Keratinocyte (primary cell): ENCODE measurements around the gene AP4M1. TPM values are rescaled to one million over a fixed set of nuclear protein-coding genes. Genes with fewer than 3 reads are reported as not detected.

ENCODE experiments used
- DNase-seq: peaks from one replicate; pipeline ENCODE4 v3.0.0-alpha.2; 2011; ENCODE audit warnings: low read depth, missing footprints, low spot score
- FAIRE-seq: peaks from 2 replicates; lab custom pipeline; 2011; peaks lifted over from hg19 to GRCh38; lab: Jason Lieb, UNC
- H2AFZ ChIP-seq: 2 replicates; pipeline ENCODE4 v1.6.0; 2012; ENCODE audit warnings: low read length, control low read depth, inconsistent platforms; ENCODE audit not compliant: control insufficient read depth
- H3K27ac ChIP-seq: 2 replicates; pipeline ENCODE4 v1.5.1; 2011; ENCODE audit warnings: low read length; ENCODE audit not compliant: control insufficient read depth, insufficient read depth
- H3K27me3 ChIP-seq: 3 replicates; pipeline ENCODE4 v1.6.0; 2011; ENCODE audit warnings: low read length; ENCODE audit not compliant: control insufficient read depth, insufficient read depth; ENCODE audit errors: extremely low read depth
- H3K36me3 ChIP-seq, 2 experiments: 2 replicates in 1 of 2; 3 replicates in 1 of 2; pipeline ENCODE4 v1.5.1; 2011; ENCODE audit warnings: low read length in 2 of 2, mild to moderate bottlenecking in 1 of 2; ENCODE audit not compliant: control insufficient read depth in 2 of 2, insufficient read depth in 2 of 2; ENCODE audit errors: extremely low read depth in 1 of 2
- H3K4me1 ChIP-seq: 3 replicates; pipeline ENCODE4 v1.5.1; 2011; ENCODE audit warnings: low read length; ENCODE audit not compliant: control insufficient read depth, insufficient read depth; ENCODE audit errors: extremely low read depth
- H3K4me2 ChIP-seq: 3 replicates; pipeline ENCODE4 v1.6.0; 2011; ENCODE audit warnings: low read depth, low read length; ENCODE audit not compliant: control insufficient read depth, insufficient read depth; ENCODE audit errors: extremely low read depth
- H3K4me3 ChIP-seq, 3 experiments: fragments of 200-600 bp in 1 of 3; sonication (generic) in 1 of 3; 2 replicates in 2 of 3; 3 replicates in 1 of 3; pipeline ENCODE4 v1.5.1; 2011 to 2016; ENCODE audit warnings: low read length in 3 of 3, mild to moderate bottlenecking in 3 of 3, control low read depth in 2 of 3, inconsistent platforms in 1 of 3, low read depth in 1 of 3, mixed read lengths in 1 of 3, mixed run types in 1 of 3, moderate library complexity in 1 of 3; ENCODE audit not compliant: control insufficient read depth in 2 of 3, insufficient read depth in 2 of 3; ENCODE audit errors: extremely low read depth in 1 of 3
- H3K79me2 ChIP-seq: 2 replicates; pipeline ENCODE4 v1.6.0; 2012; ENCODE audit warnings: low read length; ENCODE audit not compliant: control insufficient read depth, insufficient read depth
- H3K9ac ChIP-seq: 3 replicates; pipeline ENCODE4 v1.6.0; 2011; ENCODE audit warnings: low read length; ENCODE audit not compliant: control insufficient read depth, insufficient read depth; ENCODE audit errors: extremely low read depth
- H3K9me1 ChIP-seq: 3 replicates; pipeline ENCODE4 v1.6.0; 2011; ENCODE audit warnings: low read length; ENCODE audit not compliant: control insufficient read depth, insufficient read depth; ENCODE audit errors: extremely low read depth
- H3K9me3 ChIP-seq: 2 replicates; pipeline ENCODE4 v1.5.1; 2012; ENCODE audit warnings: low read depth, low read length; ENCODE audit not compliant: control insufficient read depth
- H4K20me1 ChIP-seq: 3 replicates; pipeline ENCODE4 v1.6.0; 2011; ENCODE audit warnings: low read length; ENCODE audit not compliant: control insufficient read depth, insufficient read depth; ENCODE audit errors: extremely low read depth
- EZH2 ChIP-seq: IDR thresholded peaks from one replicate; pipeline ENCODE4 v1.6.1; 2012; ENCODE audit warnings: inconsistent platforms, mild to moderate bottlenecking, low read length, moderate library complexity
- dilution Hi-C: fragments of 300-500 bp; cut with MboI; formaldehyde crosslinking; loops from one replicate; pipeline ENCODE4 v1.7.0; 2020; ENCODE audit warnings: low sequenced_read_pairs; ENCODE audit not compliant: extremely low pct_ligation_motif_present
- polyA plus RNA-seq, 5 experiments: library from polyadenylated mRNA; depleted of rRNA in 3 of 5; stranded (reverse) in 3 of 5; stranded (forward) in 1 of 5; unstranded in 1 of 5; fragments of >200 nt; gene quantifications; 1 replicate in 1 of 5; 2 replicates in 3 of 5; 3 replicates in 1 of 5; pipeline versions ENCODE4 v1.2.1 to v1.2.3, GENCODE V29; 2011 to 2012; ENCODE audit warnings: missing spikeins in 2 of 5, low read depth in 1 of 5, low replicate concordance in 1 of 5
- TF ChIP-seq, protein P1 (sequence below), 3 experiments: IDR thresholded peaks in 1 of 3; conservative IDR thresholded peaks in 1 of 3; optimal IDR thresholded peaks in 1 of 3; 2 replicates in 2 of 3; 3 replicates in 1 of 3; pipeline versions ENCODE3 to v1.5.1; 2011; ENCODE audit warnings: low read length in 3 of 3, mild to moderate bottlenecking in 3 of 3, moderate library complexity in 2 of 3, control low read depth in 1 of 3, inconsistent platforms in 1 of 3; ENCODE audit not compliant: insufficient read depth in 2 of 3; ENCODE audit errors: extremely low read depth in 1 of 3

The AP4M1 gene
- polyA plus RNA-seq, 1 donor (not counting 4 experiments of a cell fraction or from before 2014, with no cell fraction given) = 14.2 TPM

DNA sequence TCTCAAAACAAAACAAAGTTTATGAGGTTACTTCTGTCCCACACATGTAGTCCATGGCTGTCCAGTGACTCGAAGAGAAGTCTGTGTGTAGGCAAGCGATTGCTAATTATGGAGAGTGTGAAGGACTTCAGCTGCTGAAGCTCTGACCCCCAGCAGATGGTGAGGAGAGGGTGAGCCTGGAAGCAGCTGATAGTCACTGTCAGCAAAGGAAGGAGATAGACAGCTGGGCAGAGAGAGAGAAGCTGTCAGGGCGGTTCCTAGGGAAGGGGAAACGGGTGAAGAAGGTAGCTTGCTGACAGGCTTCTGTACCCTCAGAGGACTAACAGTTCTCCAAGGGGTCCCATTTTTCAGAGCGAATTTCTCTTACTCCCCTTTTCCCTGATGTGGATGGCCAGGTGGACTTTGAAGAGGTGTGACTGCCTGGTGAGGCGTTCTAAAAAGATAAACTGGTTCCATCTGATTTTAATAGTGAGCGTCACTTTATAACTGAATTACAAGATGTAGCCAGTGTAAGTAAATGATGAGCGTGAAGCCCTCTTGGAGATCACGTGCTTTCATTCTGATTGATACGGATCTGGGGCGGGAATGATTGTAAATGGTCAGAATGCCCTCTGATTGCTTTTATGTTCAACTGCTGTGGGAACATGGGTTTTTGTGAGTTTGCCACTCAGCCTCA is 39.8 kb upstream of the AP4M1 start:
- no peak for TF ChIP-seq EZH2
- TF ChIP-seq, protein P1, sequence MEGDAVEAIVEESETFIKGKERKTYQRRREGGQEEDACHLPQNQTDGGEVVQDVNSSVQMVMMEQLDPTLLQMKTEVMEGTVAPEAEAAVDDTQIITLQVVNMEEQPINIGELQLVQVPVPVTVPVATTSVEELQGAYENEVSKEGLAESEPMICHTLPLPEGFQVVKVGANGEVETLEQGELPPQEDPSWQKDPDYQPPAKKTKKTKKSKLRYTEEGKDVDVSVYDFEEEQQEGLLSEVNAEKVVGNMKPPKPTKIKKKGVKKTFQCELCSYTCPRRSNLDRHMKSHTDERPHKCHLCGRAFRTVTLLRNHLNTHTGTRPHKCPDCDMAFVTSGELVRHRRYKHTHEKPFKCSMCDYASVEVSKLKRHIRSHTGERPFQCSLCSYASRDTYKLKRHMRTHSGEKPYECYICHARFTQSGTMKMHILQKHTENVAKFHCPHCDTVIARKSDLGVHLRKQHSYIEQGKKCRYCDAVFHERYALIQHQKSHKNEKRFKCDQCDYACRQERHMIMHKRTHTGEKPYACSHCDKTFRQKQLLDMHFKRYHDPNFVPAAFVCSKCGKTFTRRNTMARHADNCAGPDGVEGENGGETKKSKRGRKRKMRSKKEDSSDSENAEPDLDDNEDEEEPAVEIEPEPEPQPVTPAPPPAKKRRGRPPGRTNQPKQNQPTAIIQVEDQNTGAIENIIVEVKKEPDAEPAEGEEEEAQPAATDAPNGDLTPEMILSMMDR (optimal IDR thresholded peaks at IDR 0.05 in 1 of 3, IDR thresholded peaks at IDR 0.05 in 1 of 3, conservative IDR thresholded peaks at IDR 0.05 in 1 of 3; ENCODE audit: extremely low read depth in 1 of 3, insufficient read depth in 2 of 3, low read length in 3 of 3) = no peak
- Histone ChIP-seq H3K9me1 (no peaks in the 10 kb centered on the region), H3K36me3 (peaks cover 11 to 25% of the 10 kb centered on the region in 2 experiments), H3K27me3 (no peaks in the 10 kb centered on the region), H3K9me3 (no peaks in the 10 kb centered on the region), H3K4me1 (no peaks in the 10 kb centered on the region), H3K27ac (no peak overlapping the region), H3K79me2 (no peaks in the 10 kb centered on the region), H3K4me3 (no peak overlapping the region), H4K20me1 (no peaks in the 10 kb centered on the region), H3K4me2 (no peak overlapping the region), H3K9ac (no peak overlapping the region), H2AFZ (no peak overlapping the region)
- DNase-seq = no peak
- dilution Hi-C loops = no loop called here
- no peak for FAIRE-seq

- TF ChIP-seq EZH2 = no peak
- TF ChIP-seq, protein P1 (optimal IDR thresholded peaks at IDR 0.05 in 1 of 3, IDR thresholded peaks at IDR 0.05 in 1 of 3, conservative IDR thresholded peaks at IDR 0.05 in 1 of 3; ENCODE audit: extremely low read depth in 1 of 3, insufficient read depth in 2 of 3, low read length in 3 of 3) = no peak
- no peaks in the 10 kb centered on the region for H3K9me3 ChIP-seq
- no peak overlapping the region for H2AFZ ChIP-seq
- no peaks in the 10 kb centered on the region for H3K79me2 ChIP-seq
- DNase-seq = no peak
- no peak overlapping the region for H3K27ac ChIP-seq
- H3K4me3 ChIP-seq = no peak overlapping the region
- peaks cover 7 to 14% of the 10 kb centered on the region in 2 experiments for H3K36me3 ChIP-seq
- H3K9me1 ChIP-seq = no peaks in the 10 kb centered on the region
- no peaks in the 10 kb centered on the region for H3K4me1 ChIP-seq
- no peak overlapping the region for H3K9ac ChIP-seq
- H3K27me3 ChIP-seq = no peaks in the 10 kb centered on the region
- no peak for FAIRE-seq
- dilution Hi-C loops = no loop called here
- no peak overlapping the region for H3K4me2 ChIP-seq
- H4K20me1 ChIP-seq = no peaks in the 10 kb centered on the region
Measured at GRCh38 chr7:100063376-100063775, 38.1 kb upstream of the AP4M1 start.
